Progenitor cell of endocrine pancreas (in vitro differentiated cells): Measurements from ENCODE around the gene FAT1. TPM values are rescaled to one million over a fixed set of nuclear protein-coding genes. Genes with fewer than 3 reads are reported as not detected.

Source experiments
- DNase-seq: peaks from one replicate; pipeline ENCODE4 v3.0.0; 2021; ENCODE audit warnings: low spot score; ENCODE audit not compliant: unreplicated experiment
- H3K27ac Mint-ChIP-seq: 2 replicates; pipeline ENCODE4 v1.8.0; 2021; ENCODE audit warnings: mild to moderate bottlenecking, moderate library complexity, mixed read lengths
- H3K27me3 Mint-ChIP-seq: 2 replicates; pipeline ENCODE4 v1.8.0; 2021; ENCODE audit warnings: mixed read lengths
- H3K36me3 Mint-ChIP-seq: 2 replicates; pipeline ENCODE4 v1.8.0; 2022; ENCODE audit warnings: mixed read lengths; ENCODE audit not compliant: insufficient read depth
- H3K4me1 Mint-ChIP-seq: 2 replicates; pipeline ENCODE4 v1.8.0; 2021; ENCODE audit warnings: low read depth, mixed read lengths
- H3K4me3 Mint-ChIP-seq: 2 replicates; pipeline ENCODE4 v1.8.0; 2021; ENCODE audit warnings: low read depth, mild to moderate bottlenecking, moderate library complexity, mixed read lengths
- H3K9me3 Mint-ChIP-seq: 2 replicates; pipeline ENCODE4 v1.8.0; 2021; ENCODE audit warnings: low read depth, mixed read lengths
- long read RNA-seq: library from polyadenylated mRNA; unstranded; transcript quantifications from one replicate; pipeline ENCODE4 v2.0.0, GENCODE V29; 2020
- total RNA-seq: library from RNA; stranded (reverse); gene quantifications from 2 replicates; pipeline ENCODE4 v1.2.1, GENCODE V29; 2021
- TF ChIP-seq, protein P1 (sequence below): fragments of 200-600 bp; sonication (generic); IDR thresholded peaks from one replicate; pipeline ENCODE4 v1.5.0; 2021; ENCODE audit warnings: antibody characterized with exemption, mild to moderate bottlenecking; ENCODE audit not compliant: unreplicated experiment

Gene FAT1, protein sequence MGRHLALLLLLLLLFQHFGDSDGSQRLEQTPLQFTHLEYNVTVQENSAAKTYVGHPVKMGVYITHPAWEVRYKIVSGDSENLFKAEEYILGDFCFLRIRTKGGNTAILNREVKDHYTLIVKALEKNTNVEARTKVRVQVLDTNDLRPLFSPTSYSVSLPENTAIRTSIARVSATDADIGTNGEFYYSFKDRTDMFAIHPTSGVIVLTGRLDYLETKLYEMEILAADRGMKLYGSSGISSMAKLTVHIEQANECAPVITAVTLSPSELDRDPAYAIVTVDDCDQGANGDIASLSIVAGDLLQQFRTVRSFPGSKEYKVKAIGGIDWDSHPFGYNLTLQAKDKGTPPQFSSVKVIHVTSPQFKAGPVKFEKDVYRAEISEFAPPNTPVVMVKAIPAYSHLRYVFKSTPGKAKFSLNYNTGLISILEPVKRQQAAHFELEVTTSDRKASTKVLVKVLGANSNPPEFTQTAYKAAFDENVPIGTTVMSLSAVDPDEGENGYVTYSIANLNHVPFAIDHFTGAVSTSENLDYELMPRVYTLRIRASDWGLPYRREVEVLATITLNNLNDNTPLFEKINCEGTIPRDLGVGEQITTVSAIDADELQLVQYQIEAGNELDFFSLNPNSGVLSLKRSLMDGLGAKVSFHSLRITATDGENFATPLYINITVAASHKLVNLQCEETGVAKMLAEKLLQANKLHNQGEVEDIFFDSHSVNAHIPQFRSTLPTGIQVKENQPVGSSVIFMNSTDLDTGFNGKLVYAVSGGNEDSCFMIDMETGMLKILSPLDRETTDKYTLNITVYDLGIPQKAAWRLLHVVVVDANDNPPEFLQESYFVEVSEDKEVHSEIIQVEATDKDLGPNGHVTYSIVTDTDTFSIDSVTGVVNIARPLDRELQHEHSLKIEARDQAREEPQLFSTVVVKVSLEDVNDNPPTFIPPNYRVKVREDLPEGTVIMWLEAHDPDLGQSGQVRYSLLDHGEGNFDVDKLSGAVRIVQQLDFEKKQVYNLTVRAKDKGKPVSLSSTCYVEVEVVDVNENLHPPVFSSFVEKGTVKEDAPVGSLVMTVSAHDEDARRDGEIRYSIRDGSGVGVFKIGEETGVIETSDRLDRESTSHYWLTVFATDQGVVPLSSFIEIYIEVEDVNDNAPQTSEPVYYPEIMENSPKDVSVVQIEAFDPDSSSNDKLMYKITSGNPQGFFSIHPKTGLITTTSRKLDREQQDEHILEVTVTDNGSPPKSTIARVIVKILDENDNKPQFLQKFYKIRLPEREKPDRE (N-terminal part only)
- 263 and 264 TPM in 2 replicates for total RNA-seq
- long read RNA-seq, partial matches to known transcripts: 20 of 32 reads
- long read RNA-seq, other reads (novel, unspliced or antisense): 9 of 32 reads

DNA sequence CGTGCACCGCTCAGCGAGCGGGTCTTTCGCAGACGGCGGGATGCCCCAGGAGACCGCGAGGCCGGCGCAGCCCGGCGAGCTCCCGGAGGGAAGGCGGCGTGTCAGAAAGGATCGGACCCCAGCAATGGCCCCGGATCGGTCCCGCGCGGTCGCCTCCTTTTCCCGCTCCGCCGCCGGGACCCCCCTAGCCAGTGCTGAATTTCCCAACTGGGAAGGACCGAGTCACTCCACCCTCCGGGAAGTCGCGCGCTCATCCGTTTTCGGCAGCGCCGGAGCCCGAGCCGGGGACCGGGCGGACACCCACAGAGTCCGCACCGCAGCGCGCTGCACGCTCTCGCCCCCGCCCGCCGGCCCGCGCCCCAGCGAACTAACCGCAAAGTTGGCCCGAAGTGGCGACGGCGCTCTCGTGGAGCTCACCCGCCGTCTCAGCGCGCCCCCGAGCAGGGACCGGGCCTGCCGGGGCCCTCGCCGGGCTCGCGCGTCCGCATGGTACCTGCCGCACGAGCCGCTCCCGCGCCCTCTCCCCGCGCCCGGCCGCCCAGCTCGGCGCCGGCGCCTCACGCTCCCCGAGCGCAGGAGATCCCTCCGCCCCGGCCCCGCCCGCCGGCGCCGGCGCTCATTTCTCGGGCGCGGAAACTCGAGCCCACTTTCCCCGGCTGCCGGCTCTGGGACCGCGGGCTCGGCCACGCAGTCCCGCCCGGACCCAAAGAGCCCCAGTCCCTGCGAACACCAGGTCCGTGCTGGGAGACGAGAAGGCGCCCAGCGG lies at the start of gene FAT1:
TSS of gene FAT1 (minus strand) at position 565 of the 766 bp plus-strand sequence. CDS start 14,029 bp downstream, outside the sequence.
- Mint-ChIP-seq H3K9me3 (no peaks in the 10 kb centered on the region), H3K4me1 (peaks cover 23% of the 10 kb centered on the region), H3K4me3 (peak within 1 kb of the TSS; percentile 96), H3K27ac (peak within 1 kb of the TSS; percentile 98), H3K27me3 (peaks cover 10% of the 10 kb centered on the region), H3K36me3 (peaks cover 4% of the 10 kb centered on the region)
- TF ChIP-seq, protein P1, sequence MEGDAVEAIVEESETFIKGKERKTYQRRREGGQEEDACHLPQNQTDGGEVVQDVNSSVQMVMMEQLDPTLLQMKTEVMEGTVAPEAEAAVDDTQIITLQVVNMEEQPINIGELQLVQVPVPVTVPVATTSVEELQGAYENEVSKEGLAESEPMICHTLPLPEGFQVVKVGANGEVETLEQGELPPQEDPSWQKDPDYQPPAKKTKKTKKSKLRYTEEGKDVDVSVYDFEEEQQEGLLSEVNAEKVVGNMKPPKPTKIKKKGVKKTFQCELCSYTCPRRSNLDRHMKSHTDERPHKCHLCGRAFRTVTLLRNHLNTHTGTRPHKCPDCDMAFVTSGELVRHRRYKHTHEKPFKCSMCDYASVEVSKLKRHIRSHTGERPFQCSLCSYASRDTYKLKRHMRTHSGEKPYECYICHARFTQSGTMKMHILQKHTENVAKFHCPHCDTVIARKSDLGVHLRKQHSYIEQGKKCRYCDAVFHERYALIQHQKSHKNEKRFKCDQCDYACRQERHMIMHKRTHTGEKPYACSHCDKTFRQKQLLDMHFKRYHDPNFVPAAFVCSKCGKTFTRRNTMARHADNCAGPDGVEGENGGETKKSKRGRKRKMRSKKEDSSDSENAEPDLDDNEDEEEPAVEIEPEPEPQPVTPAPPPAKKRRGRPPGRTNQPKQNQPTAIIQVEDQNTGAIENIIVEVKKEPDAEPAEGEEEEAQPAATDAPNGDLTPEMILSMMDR: no peak
- DNase-seq: peak; percentile 58

DNA sequence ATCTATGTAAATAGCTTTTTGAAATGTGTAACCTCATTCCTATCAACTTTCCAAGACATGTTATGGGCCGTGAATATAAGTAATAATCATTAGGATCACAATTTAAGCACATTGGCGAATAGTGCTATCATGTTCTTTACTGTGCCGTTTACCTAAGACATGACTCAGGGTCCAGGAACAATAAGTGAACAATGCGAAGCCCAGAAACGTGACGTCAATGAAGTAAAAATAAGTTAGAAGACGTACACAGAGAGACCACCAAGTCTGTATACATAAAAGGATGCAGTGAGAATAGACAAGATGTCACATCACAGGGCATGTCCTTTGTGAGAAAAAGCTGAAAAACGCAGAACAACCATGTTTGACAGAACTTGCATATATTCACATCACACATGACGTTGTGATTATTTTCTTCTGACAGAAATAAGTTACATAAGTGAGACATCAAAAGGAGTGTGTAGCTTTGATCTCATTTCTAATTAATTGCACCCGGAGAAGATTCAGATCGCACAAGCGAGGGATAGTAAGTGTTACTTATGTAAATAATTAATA lies 49.4 kb upstream of the FAT1 start:
- Mint-ChIP-seq H3K27ac (no peak overlapping the region), H3K27me3 (peaks cover 9% of the 10 kb centered on the region), H3K4me1 (no peaks in the 10 kb centered on the region), H3K4me3 (no peak overlapping the region), H3K9me3 (no peaks in the 10 kb centered on the region), H3K36me3 (no peaks in the 10 kb centered on the region)
- no peak for DNase-seq
- TF ChIP-seq, protein P1: no peak

DNA sequence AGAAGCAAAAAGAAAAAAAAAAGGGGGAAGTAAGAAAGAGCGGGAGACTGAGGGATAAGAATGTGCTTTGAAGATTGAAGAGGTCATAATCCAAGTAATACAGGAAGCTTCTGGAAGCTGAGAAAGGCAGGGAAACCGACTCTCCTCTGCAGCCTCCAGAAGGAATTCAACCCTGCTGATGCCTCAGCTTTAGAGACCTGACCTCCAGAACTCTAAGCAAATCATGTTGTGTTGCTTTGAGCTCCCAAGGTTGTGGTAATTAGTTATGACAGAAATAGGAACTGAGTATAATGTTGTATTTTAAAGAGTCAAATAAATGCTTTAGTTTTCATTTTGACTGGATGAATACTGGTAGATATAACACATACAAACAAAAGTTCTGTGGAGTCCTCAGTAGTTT lies 48.0 kb upstream of the FAT1 start:
- Mint-ChIP-seq H3K4me1 (no peaks in the 10 kb centered on the region), H3K27me3 (peaks cover 9% of the 10 kb centered on the region), H3K36me3 (no peaks in the 10 kb centered on the region), H3K9me3 (no peaks in the 10 kb centered on the region), H3K27ac (no peak overlapping the region), H3K4me3 (no peak overlapping the region)
- TF ChIP-seq, protein P1: no peak
- no peak for DNase-seq

DNA sequence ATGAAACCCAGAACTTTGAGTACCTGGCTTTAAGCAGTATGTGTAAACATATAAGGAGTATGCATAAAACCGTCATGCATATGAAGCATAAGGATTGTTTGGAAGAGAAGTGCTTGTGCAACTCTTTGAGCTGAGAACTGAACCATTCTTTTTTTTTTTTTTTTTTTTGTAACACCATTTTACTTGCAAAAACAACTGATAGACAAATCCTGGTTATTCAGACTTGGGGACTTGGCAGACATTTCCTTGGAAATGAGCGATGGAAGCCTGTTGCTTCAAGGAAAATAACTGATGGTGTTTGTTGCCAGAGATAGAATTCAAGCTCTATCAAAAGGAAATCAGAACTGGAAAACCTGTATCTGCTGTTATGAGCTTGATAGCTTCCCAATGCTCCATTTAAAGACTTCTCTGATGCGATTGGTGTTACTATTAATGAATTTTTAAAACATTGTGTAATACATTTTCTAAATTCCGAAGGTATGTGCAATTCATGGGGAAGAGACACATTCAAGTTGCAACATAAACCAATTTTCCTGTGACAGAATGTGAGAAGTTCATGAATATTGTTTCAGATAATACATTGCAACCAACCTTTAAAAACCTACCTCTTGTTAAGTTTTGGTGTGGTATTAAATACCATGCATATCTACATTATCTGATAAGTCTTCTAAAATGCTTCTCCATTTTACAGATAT lies 47.0 kb upstream of the FAT1 start:
- TF ChIP-seq, protein P1: no peak
- DNase-seq: no peak
- no peaks in the 10 kb centered on the region for H3K9me3 Mint-ChIP-seq
- no peaks in the 10 kb centered on the region for H3K36me3 Mint-ChIP-seq
- no peak overlapping the region for H3K4me3 Mint-ChIP-seq
- peaks cover 9% of the 10 kb centered on the region for H3K27me3 Mint-ChIP-seq
- H3K27ac Mint-ChIP-seq: no peak overlapping the region
- peaks cover 6% of the 10 kb centered on the region for H3K4me1 Mint-ChIP-seq
